Measurements from ENCODE around the gene SEMA4C.

The SEMA4C gene, protein sequence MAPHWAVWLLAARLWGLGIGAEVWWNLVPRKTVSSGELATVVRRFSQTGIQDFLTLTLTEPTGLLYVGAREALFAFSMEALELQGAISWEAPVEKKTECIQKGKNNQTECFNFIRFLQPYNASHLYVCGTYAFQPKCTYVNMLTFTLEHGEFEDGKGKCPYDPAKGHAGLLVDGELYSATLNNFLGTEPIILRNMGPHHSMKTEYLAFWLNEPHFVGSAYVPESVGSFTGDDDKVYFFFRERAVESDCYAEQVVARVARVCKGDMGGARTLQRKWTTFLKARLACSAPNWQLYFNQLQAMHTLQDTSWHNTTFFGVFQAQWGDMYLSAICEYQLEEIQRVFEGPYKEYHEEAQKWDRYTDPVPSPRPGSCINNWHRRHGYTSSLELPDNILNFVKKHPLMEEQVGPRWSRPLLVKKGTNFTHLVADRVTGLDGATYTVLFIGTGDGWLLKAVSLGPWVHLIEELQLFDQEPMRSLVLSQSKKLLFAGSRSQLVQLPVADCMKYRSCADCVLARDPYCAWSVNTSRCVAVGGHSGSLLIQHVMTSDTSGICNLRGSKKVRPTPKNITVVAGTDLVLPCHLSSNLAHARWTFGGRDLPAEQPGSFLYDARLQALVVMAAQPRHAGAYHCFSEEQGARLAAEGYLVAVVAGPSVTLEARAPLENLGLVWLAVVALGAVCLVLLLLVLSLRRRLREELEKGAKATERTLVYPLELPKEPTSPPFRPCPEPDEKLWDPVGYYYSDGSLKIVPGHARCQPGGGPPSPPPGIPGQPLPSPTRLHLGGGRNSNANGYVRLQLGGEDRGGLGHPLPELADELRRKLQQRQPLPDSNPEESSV

DNA sequence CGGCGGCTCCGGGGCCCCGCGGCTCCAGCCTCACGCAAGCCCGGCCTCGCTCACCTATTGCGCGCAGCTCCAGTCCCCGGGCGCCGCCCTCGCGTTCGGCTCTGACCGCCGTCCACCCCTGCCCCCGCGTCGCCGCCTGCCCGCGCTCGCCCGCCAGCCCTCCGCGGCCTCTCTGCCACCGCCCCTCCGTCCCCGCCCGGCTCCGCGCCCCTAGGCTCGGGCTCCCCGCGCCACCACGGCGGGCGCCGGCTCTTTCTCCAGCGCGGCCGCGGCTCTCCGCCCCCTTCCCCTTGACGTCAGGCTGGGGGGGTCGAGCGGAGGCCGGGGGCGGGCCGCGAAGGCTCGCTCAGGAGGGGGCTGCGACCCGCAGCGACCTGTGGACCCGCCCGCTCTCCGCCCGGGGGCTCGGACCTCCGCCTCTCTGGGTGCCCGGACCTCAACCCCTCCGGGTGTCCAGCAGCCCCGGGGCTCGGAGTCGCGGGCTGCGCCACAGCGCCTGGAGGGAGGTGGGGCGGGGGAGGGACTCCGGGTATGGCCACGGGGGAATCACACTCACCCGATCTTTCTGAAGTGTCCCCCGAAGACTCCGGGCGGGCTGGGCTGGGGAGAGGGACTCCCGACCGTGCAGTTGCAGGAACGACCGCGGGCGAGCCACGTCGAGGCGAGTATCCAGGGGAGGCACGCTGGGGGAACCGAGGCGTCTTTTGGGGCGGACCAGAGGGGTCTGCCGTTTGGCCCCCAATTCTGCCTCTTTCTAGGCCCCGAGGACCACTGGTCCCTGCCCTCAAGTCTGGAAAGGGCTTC lies at the start of gene SEMA4C:
TSS of gene SEMA4C (minus strand) at position 259 of the 804 bp plus-strand sequence. CDS start 2,194 bp downstream, outside the sequence.
- peak; percentile 55 for DNase-seq (ENCODE audit: low read depth)

DNA sequence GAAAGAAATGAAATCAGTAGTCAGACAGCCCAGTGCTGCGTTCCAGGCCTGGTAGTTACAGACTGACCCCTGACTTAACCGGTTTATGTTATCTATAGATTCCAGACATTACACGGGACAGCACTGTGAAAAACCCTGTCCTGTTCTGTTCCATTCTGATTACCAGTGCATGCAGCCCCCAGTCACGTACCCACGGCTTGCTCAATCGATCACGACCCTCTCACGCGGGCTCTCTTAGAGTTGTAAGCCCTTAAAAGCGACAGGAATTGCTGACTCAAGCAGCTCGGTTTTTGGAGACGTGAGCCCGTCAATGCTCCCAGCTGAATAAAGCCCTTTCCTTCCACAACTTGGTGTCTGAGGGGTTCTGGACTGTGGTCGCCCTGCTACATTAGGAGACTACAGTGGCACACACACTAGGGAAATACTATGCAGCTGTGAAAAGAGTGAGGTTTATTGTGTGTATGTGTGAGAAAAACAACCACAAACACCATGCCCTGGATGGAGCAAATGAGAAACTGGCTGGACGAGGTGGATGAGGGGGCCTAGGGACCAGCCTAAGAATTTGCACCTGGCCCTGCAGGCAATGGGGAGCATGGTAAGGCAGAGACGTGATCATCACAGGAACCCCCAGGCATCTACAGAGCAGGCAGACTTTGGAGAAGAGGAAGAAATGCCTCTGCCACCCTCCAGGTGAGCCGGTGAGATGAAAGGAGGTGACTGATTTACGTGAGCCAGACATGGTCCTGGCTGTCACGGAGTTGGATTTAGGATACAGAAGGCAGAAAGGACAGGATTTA lies 49.1 kb upstream of the SEMA4C start:
- no peak for DNase-seq (ENCODE audit: low read depth)

DNA sequence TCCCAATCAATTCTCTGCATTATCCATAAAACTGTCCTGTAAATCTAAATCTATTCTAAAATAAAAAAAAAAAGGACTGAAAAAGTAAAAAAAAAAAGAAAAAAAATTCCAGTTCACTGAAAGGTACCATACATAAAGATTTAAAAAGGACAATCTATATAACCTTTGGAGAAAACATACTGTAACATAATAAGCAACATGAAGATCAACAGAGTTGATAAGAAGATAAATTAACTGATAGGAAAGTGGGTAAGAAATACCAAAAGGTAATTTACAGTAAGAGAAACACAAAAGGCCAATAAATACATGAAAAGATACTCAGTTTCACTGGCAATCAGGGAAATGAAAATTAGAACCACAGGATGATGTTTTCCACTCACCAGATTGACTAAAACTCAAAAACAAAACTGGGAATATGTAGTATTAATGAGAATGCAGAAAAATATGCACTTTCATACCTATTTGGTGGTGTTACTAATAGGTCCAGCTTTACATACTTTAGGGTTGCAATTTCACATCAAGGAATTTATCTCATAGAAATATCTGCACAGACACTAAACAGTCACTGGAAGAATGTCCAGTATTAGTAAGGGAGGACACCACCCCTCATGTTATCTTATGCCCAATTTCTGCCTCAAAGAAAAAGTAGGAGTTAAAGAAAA lies 48.3 kb upstream of the SEMA4C start:
- DNase-seq (ENCODE audit: low read depth) = no peak

DNA sequence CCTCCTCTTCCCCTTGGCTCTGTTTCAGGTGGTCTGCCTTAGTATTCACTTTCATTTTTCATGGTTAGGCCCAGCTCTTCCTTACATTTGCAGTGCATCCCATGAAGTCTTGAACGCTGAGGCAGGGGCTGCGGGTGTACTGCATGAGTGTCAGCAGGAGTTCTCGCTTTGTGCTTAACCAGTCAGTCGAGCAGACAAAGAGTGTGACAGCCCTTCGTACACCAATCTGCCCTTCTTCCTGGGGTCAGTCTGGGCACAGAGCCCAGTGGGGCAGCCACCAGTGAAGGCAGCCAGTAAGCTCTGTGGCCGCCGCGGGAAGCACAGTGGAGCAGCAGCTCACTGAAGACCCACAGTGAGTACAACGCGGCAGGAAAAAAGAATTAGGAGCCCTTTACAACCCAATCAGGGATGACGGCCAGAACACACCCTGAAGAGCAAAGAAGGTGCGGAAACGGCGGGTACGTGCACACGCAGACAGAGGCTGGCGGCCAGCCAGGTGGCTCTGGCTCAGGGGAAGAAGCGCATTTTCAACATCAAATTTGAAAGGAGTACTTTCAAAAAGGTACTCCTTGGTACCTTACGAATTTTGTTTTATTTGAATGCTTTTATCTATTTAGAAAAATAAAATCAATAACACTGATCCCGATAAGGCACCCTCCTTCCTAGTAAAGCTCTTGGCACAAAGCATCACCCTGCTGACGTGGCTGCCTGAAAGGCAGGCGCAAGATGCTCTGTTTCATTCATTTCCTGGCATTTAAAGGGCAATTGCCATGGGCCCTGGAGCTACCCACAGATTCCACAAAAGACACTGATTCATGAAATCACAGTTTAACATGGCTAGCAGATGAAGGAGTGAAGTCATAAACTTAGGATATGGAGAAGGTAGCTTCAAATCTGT lies 47.0 kb upstream of the SEMA4C start:
- no peak for DNase-seq (ENCODE audit: low read depth)

DNA sequence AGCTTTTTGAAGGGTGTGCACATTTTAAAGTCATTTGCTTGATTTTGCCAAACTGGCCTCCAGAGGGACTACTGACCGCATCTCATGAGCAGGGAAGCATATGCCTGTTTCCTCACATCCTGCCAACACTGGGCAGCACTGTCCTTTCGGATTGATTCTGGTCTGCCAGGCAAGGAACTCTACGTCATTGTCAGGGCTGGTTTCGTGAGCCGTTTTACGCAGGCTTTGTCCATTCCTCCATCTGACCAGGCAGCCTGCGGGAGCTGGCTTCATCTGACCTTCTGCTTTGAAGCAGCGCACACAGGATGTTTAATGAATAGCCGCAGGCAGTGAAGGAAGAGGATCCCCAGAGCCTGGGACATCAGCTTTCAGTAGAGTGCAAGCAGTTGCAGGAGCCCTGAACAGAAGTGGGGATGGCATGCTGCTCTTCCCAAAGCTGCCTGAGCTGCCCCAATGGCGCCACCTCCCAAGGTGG lies 46.3 kb upstream of the SEMA4C start:
- DNase-seq (ENCODE audit: low read depth) = no peak

DNA sequence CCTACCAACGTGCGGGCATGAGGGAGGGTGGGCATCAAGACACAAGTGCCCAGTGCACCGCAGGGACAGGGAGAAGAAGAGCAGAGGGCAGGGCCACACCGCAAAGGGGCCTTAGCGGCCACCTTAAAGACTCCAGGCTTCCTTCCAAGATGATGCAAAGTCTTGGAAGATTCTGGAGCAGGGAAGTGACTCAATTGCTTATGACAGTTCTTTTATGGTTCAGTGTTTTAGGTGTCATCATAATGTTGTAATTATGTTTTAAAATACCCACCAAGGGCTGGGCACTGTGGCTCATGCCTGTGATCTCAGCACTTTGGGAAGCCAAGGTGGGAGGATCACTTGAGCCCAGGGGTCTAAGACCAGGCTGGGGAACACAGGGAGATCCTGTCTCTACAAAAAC lies 44.5 kb upstream of the SEMA4C start:
- no peak for DNase-seq (ENCODE audit: low read depth)

DNA sequence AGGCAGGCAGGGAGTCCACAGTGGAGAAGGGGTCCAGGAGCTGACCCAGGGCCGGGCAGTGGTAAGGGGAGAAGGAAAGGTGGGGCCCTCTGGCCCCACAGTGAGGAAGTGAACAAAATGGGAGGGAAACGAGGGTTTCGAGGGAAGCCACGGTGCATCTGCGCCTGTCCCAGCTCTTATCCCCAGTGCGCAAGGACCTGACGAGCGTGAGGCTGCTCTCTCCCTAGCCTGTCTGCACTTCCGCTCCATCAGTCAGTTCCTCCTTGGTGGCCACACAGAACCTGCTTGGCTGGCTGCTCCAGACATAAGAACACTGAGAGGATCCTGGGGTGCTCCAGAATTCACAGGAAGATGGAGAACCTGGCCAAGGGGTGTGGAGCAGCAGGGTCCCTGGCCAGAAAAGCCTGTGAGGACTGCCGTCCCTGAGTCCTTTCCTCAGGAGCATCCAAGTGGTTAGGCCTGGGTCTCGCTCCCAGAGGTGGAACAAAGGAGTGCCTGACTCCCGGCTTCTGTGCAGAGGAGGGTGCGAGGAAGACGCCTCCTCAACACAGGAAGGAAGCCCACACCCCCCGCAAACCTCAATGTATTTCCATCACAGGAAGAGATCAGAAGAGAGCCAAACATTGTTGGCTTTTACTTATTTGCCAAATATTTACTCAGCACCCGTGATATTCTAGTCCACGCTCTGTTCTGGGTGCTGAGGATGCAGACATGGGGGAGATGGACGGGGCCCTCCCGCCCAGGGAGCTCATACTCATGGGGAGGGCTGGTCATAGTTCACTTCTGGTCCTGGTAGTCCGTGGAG lies 43.7 kb upstream of the SEMA4C start:
- DNase-seq (ENCODE audit: low read depth) = no peak

DNA sequence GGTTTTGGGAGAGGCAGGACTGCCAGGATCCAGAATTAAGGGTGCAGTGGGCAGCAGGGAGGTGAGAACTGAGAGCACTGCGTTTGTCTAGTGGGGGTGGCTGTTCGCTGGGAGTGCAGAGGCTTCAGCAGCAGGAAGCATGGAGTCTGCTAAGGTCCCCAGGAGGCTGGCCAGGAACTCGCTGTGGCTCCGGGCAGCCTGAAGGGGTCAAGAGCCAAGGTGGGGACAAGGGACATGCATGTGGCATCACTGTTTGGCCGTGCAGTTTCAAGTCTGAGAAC lies 43.2 kb upstream of the SEMA4C start:
- DNase-seq (ENCODE audit: low read depth) = no peak

DNA sequence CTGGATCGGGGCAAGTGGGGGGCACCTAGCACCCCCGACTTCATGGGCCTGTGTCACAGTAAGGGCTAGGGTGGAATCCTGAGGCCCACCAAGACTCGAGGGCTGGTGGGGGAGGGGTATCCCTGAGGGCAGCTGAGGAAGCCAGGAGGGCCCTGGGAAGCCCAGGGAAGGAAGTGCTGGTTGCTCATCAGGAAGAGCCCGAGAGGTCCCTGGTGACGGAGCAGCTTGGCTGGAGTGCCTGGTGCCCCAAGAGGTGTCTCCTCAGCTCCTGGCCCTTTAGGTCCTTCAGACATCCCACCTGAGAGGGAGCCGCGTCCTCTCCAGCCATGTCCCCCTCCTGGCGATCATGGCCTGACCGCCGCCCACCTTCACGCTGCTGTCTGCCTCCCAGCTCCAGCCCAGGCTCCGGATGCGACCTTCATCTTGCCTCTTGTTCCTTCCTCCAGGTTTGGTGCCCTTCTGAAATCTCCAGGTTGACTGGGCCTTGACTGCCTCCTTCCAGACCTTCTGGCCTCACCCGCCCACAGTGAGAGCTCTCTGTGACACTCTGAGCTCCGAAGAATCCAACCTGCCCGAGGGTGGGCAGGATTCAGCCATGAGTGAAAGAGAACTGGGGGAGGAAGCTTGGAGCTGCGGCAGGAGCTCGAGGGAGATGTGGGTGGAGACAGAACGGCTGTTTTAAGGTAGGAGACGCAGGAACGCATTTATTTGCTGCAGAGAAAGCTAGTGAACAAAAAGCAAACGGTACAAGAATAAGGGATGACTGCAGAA lies 42.7 kb upstream of the SEMA4C start:
- DNase-seq (ENCODE audit: low read depth) = no peak

DNA sequence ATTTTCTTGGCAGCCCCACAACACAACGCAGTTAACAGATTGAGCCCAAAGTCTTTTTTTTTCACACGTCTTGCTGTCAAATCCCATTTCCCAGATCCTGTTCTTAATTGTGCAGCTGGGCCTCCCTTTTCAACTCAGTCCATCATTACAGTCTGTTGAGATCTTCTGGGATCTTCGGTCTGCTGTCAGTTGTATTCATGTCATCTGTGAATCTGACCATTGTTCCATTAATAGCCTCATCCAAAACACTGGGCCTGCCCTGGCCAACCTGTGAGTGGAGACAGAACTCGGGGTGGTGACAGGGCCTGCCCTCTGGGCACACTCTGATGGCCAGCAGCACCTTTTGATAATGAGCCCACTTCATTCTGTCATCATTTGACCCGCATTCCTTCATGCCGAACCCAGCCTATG lies 39.7 kb upstream of the SEMA4C start:
- no peak for DNase-seq (ENCODE audit: low read depth)

DNA sequence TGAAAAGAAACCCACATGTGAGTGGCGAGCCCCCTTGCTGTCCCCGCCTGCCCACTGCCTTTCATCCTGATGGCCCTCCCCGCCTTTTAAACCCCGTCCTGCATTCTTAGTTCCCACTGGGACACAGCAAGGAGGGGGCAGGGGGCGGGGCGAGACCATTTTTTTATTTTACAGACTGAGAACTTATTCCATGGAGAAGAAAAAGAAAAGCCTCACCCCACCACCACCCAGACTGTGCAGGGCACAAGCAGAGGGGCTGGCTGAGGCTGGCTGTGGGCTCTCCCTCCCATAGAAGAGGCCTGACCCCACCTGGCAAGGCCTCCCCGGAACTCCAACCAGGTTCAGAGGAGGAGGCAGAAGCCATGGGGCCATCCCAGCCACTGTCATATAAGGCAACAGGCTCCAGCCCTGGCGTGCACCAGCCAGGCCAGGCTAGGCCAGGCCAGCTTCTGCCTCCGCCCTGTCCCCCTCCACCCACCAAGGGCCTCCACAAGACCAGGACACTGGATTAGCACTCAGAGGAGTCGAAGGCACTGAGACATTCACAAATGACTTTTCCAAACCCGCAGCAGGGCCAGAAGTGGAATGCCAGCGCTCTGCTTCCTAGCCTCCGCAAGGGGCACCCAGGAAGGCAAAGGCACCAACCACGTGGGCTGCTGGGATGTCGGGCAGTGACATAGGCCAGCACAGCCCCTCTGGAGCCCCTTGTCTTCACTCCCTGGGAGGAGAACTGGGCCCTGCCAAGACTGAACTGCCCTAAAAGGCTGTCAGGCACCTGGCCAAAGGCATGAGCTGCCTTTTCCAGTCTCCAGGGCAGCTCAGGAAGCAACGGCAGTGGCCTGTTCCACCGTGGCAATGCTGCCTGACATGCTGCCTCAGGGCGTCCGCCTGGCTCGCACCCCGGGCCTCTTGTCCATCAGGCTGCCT lies 37.5 kb upstream of the SEMA4C start:
- no peak for DNase-seq (ENCODE audit: low read depth)

DNA sequence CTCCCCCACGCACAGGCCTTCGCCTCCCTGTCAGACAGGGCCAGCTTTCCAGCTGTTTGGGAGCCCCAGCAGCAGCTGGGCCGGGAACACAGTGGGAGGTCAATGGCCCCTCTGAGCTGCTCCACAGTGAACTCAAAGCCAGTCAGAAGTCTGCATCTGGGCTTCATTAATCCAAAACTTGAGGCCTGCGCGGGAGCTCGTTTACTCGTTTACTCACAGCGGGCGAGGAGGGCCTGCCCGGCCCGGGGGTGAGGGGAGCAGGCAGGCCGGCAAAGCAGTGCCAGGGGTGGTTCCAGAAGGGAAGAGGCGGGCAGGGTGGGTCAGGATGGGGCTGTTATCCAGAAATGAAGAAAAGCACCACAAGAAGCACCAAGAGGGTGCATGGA lies 36.8 kb upstream of the SEMA4C start:
- no peak for DNase-seq (ENCODE audit: low read depth)

DNA sequence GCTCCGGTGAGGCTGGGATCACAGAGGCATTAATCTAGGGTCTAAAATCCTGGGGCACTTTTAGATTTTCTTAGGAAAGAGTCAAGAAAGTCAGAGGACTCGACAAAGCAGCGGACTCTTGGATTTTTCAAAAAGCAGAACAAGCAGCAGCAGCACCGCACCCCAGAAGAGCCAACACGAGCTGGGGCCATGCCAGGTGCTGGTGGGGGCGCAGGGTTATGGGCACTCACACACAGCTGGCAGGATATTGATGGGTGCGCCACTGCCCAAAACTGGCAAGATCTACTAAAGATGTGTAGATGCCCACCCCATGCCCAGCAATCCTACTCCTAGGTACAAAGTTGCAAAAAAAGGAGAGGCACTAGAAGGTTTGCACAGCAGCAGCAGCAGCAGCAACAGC lies 33.9 kb upstream of the SEMA4C start:
- DNase-seq (ENCODE audit: low read depth) = no peak

DNA sequence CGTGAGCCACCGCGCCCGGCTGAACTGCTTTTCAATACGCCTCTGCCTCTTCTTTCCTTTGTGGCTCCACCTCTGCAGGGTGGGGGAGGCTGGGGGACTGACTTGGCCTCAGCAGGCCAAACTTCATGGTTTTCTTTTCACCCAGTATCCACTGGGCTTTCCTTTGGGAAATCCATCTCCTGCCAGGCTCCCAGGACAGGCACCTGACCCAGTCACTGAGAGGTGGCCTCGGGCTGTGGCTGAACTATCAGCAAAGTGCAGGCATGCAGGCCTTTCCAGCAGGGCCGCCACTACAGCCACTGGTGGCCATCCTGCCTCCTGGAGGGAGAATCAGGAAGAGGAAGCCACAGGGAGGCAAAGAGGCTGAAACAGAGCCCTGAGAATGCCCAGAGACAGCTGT lies 33.4 kb upstream of the SEMA4C start:
- no peak for DNase-seq (ENCODE audit: low read depth)

DNA sequence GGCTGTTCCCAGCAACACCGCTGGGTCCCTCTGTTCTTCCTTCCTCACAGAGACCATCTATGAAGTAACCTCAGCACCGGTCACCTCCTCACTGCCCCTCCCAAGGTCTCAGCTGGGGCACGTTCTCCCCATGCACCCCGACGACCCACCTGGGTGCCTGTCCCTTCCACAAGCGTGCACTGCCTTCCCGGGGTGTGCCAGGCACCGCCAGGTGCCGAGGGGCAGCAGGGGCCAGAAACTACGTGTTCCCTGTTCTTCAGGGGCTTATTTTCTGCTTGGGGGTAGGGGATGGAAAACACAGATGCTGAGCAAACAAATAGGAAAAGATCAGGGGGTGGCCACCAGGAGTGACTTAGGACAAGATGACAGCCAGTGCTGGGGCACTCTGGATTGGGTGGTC lies 30.4 kb upstream of the SEMA4C start:
- DNase-seq (ENCODE audit: low read depth) = no peak

DNA sequence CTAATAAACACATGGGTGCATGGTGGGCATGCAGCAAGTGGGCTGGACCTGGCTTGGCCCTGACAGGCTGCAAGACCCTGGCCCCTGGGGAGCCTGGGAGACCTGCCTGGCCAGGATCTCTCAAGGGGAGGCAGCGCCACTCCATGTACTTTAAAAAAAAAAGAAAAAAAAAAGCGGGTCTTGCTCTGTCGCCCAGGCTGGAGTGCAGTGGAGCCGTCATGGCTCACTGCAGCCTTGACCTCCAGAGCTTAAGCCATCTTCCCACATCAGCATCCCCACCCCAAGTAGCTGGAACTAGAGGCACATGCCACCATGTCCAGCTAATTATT lies 29.5 kb upstream of the SEMA4C start:
- no peak for DNase-seq (ENCODE audit: low read depth)

DNA sequence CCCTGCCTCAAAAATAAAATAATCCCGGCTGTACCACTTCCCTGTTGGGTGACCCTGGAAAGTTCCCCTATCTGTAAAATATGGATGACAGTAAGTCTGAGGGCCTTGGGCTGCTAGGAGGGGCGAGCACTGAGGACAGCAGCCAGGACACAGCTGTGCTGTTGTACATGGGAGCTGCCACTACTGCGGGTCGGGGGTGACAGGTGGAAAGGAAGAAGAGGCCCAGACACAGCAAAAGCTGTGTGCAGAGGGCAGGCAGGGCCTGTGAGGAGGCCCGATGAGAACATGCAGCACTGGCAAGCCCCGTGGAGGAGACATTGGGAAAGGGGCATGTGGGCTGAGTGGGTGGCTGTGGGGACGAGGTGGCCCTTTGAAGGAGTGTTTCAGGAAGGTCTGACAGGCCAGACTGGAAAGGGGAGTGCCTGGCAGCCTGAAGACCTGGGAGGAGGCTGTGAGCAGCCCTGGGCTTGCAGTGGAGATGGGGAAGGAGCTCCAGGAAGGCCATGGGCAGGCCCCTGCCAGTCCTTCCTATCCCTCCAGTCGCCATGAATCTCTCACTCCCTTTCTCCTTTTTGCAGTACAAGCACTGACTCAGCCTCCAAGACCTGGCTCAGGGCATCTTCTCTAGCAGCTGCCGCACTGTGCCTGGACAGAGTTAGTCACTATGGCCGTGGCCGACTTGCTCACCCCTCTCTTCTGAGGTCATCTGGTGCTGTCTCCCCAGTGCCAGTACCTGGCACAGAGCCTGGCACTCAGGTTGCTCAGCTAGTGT lies 28.9 kb upstream of the SEMA4C start:
- no peak for DNase-seq (ENCODE audit: low read depth)

Measured in iris pigment epithelial cell (primary cell).